NCI-H128 (cell line): ENCODE data around the gene SH3RF2.
"Not testable (repeated sequence)": the region's sequence is repeated elsewhere in the genome, so short reads cannot be mapped to it uniquely, and the experiment has no call there.

ENCODE experiments used
- DNase-seq: peaks from one replicate; lab custom pipeline; 2025; ENCODE audit not compliant: unreplicated experiment; lab: John Stamatoyannopoulos, UW

SH3RF2 gene

DNA sequence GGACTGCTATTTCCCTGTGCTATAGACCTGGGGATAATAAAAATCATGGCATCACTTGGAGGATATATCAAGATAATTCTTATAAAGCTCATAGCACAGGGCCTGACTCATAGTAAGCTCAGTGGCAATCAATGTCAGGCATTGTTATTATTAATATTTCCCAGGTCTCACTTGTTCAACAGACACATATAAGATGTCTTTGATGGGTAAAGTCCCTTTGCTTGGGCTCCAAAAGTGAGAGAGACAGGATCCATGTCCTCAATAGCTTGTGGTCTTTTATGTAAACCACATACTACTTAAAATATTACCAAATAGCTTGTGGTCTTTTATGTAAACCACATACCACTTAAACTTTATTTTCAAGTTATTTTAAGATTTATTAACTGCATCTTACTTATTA, 11.2 kb downstream of the SH3RF2 start:
- no peak for DNase-seq

GRCh38 chr5:145948047-145948446, 11.7 kb downstream of the SH3RF2 start:
- DNase-seq, result no peak

DNA sequence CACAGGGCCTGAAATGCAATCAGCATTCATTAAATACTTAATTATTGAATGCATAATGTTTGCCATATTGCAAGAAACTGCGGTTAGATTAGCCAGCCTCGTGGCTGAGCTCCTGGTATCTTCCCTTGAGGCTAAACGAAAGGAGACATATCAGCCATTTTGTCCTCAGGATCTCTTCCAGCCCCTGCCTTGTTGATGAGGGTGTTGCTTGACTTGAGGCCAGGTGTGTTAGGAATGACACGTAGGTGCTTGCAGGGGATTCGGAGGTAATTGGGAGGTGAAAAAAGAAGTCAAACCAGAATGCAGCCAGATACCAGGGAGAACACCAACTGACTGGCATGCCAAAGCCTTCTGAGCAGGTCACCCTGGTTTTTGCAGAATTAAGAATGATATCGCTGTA, 12.5 kb downstream of the SH3RF2 start:
- no peak for DNase-seq

DNA sequence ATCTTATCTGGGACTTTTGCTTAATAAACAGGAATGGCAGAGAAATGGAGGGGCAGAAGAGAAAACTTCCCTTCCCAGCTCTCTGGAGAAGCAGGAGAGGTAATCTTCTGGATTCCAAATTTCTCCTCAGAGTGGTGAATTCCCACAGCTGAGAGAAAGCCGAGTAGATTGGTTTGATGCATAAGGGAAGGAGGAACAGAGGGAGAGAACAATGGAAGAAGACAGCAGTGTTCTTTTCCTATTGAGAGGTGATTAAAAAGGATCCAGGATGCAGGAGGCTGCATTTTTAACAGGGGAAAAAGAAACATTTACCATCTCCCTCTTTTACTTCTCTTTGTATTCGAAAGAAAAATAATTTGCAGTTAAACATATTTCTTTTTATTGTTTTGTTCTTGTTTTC, 13.1 kb downstream of the SH3RF2 start:
- DNase-seq, result no peak

DNA sequence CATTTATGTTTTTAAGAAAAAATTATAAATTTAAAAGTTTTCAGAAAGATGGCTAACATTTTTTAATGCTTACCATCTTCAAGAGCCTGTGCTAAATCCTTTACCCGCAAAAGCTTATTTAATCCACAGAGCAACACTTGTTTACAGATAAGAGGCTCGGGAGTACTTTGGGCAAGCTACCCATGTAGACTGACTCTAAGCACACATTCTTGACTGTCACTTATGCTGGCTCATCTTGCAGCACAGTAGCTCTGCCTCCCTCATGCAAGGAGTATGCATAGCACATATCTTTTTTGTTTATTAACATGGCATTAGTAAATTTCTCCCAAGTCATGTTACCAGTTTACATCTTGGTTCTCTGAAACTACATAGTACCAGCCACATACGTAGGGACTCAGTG, 14.7 kb downstream of the SH3RF2 start:
- DNase-seq, result no peak

DNA sequence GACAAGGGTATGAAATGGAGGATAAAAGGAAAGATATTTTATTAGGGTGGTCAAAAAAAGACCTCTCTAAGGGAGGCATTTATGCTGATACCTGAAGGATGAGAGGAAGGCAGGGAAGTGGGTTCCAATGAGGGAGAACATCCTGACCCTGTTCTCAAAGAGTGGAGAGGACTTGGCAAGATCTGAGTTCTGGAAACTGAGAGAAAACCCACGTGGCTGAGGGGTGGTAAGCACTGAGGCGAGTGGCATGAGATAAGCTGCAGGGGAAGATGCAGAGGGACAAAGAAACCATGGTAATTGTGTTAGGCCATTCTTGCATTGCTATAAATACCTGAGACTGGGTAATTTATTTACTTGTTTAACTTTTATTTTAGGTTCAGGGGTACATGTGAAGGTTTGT, 16.8 kb downstream of the SH3RF2 start:
- no peak for DNase-seq

DNA sequence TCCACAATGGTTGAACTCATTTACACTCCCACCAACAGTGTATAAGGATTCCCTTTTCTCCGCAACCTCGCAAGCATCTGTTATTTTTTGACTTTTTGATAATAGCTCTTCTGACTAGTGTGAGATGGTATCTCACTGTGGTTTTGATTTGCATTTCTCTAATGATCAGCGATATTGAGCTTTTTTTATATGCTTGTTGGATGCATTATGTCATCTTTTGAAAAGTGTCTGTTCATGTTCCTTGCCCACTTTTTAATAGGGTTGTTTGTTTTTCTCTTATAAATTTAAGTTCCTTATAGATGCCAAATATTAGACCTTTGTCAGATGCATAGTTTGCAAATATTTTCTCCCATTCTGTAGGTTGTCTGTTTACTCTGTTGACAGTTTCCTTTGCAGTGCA, 17.8 kb downstream of the SH3RF2 start:
- DNase-seq, result not testable (repeated sequence)

DNA sequence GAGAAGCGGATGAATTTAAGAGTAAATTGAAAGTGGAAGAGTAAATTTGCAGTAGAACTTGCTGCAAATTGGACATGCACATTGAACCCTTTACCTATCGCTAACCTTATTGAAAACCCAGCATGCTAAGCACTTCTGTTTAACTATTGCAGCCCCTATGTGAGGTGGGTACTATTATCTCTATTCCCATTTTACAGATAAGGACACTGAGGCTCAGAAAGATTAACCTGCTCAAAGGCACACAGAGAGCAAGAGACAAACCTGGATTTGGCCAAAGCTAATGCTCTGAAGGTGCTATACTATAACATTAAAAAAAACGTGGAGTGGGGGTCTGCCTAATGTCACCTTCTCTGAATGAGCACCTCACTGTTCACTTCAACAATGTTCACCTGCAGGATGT, 21.0 kb downstream of the SH3RF2 start:
- DNase-seq, result no peak

DNA sequence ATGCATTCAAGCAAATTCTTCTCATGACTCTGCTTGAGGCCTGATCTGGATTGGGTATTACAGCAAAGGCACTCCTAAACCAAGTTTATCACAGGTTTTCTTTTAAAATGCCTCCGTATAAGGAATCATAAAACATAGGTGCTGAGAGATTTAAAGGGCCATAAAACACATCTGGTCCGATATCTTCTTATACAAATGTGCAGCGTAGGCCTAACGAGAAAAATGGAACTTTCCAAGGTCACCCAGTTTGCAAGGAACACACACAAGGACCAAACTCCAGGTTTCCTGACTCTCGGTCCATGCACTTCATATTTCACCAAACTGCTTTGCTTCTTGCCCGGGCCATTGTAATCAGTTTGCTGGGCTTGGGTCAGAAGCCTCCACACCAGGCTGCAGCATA, 22.1 kb downstream of the SH3RF2 start:
- no peak for DNase-seq

GRCh38 chr5:145960166-145960565, 23.8 kb downstream of the SH3RF2 start:
- no peak for DNase-seq

DNA sequence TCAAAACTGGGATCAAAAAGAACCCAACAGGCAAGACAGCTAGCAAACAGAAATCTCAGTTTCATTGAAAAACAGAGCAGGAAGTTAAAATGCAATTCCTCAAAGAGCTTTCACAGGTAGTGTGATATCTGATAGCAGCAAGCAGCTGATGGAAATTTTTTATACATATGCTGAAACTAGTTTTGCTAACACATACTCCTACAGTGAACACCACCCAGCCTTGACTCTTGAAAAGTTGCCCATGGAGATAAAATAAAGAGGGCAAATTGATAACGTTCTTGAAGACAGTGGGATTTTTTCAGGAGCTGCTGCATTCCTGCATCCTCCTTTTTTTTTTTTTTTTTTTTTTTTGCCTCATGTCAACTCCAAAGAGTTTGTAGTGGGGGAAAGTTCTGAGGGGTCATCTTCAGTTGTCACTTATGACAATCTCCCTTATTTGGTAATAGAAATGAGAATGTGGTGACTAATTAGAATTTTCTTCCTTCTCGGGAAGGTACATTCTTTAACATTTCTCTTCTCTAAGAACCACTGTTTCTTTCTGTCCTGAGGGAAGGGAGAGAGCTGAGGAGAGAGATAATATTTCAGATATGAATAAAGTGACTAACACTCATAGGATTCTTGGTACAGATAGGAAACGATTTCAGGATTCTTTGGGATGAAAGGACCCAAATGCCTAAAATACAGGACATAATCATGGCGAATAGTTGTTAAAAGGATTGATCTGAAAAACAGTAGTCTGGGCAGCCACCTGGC, 24.6 kb downstream of the SH3RF2 start:
- DNase-seq, result no peak

DNA sequence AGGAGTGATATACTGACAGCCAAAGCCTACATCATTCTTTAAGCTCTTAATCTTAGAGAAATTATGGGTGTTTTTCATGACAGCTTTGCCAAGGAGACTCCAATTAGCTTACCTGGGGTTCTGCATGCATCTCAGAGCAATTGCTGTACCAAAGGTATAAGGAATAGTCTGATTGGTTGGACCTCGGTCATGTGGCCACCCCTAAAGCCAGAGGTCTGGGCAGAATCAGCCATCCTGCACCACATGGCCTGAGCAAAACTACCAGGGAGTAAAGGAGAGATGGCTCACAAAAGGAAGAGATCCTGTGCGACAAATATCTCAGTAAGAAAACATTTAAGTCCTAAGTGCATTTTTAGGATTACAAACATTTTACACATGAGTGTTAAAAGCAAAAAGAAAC, 25.6 kb downstream of the SH3RF2 start:
- no peak for DNase-seq

- DNase-seq, result not testable (repeated sequence)
Measured at GRCh38 chr5:145964008-145964407, 27.6 kb downstream of the SH3RF2 start.

DNA sequence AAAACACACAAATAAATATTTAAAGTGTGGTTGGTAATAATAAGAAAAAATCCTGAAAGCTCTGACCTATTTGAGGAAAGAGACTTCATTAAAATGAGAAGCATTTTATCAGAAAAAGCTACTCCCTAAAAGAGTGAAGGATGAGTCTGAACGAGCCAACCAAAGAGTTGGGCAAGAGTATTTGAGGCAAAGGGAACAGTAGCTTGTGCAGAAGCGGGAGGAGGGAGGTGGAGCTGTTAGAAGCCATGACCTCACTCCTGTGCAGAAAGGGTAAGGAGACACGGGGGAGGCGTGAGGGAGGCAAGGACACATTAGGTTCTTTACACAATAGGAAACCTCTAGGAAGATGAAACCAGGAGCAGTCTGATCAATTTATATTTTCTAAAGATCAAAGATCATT, 29.4 kb downstream of the SH3RF2 start:
- DNase-seq, result no peak

DNA sequence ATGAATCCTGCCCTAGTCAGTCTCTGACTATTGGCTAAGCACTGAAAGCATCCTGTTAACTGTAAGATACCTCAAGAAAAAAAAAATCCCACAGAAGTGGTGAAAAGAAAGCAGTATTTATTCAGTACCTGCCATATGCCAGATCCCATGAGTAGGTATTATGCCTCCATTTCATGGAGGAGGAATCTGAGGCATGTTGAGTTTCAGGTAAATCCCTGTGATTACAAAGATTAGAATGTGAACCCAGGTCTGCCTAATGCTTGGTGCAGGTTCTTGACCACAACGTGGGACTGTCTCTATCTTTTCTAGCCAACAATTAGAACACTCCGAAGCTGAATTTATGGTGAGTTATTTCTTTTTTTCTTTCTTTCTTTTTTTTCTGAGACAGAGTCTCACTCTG, 30.9 kb downstream of the SH3RF2 start:
- no peak for DNase-seq

DNA sequence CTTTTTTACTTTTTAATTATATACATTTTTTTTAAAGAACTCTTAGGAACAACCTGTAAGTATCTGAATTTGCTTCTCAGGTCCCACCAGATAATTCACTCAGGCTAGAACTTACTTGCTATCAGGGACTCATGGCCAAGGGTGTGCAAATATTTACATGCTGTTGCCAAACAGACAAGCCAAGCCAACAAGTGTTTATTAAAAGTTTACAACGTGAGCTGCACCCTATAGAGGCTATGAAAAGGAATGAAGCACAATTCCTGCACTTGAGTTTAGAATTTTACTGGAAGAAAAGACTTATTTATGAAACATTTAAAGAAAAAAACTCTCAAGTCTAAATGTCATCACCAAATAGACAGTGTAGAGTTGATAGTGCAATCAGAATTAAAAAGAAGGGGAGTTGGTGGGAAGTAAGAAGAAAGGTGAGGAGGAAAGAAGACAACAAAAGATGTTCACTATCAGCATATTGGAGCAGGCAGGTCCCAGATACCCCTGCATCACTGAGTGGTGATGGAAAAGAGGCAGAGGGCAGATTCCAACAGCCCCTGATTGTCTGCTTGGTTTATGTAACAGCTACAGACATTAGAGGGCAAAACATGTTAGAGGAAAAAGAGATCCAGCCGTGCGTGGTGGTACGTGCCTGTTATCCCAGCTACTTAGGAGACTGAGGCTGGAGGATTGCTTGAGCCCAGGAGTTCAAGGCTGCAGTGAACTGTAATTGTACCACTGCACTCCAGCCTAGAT, 32.8 kb downstream of the SH3RF2 start:
- no peak for DNase-seq

- DNase-seq, result no peak
Measured at GRCh38 chr5:145969714-145970092, 33.3 kb downstream of the SH3RF2 start.

DNA sequence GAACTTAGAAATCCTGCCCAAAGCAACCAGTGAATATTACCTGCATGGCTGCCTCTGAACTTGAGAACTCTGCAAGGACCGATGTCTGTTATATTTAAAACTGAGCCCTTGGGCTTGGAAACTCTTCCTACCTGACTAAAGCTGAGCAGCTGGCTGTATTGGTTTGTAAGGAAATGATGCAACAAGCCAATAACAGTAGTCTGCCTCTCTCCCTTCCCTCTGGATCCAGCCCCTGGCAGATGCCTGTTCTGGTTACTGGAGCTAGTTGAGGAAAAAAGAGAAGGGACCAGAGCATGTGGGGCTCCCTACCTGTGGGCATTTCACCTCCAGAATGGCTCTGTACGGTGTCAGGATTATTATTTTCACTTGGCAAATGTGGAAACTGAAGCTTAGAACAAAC, 34.7 kb downstream of the SH3RF2 start:
- no peak for DNase-seq

DNA sequence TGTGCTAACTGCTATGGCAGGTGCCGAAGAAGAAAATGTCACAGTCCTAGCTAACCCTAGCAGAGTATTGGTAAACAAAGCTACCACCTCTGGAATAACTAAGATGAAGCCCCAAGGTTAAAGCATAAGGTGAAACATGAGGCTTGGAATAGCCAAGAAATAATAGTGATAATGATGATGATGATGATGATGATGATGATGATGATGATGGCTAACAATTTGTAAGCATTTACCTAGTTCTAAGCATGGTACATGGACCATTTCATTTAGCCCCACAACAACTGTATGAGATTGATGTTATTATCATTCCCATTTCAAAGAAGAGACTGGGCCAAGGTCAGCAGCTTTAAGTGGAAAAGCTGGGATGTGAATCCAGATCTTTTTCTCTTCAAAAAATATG, 35.3 kb downstream of the SH3RF2 start:
- DNase-seq, result no peak

DNA sequence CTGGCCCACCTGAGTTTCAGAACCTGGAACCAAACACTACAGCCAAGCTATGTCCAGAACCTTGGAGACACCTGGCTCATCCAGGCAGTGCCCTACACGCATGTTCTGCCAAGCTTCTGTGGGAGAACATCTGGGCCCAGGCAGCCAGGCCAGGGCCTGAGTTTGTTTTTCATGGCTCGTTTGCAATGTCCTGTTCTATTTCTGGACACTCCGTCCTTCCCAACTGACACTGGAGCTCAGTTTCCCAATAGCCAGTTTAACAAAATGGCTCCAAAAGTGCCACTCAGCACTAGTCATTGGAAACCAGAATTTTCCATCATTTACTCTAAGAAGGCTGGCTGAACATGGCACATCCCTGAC, 38.6 kb downstream of the SH3RF2 start:
- DNase-seq, result no peak

DNA sequence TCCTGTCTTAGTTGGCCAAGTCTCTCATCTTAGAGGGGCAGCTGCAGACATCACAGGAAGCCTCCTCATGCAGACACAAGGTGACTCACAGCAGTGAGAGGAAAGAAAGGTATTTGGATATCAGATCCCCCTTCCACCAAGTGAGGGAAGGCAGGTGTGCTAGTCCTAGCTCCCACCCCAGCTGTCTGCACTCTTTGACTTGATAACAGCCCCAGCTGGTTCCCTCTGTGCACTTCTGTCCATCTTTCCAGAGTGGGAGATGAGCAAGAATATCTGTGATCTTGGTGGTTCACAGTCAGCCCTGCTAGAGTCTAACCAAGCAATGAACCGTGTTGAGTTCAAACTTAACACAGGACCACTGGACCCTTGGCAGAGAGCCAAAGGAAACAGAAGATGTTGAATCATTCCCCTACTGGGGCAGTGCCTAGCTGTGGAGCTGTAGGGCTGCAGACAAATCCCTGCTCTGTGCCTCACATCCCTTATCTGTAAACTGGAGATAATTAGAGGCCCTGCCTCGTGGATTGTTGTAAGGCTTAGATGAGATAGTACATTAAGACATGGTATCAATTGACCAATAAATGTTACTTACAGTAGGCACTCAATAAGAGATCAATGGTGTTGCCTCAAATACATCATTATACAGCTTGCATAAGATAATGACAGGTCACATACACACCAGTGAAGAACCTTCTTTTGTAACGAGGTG, 39.1 kb downstream of the SH3RF2 start:
- no peak for DNase-seq

DNA sequence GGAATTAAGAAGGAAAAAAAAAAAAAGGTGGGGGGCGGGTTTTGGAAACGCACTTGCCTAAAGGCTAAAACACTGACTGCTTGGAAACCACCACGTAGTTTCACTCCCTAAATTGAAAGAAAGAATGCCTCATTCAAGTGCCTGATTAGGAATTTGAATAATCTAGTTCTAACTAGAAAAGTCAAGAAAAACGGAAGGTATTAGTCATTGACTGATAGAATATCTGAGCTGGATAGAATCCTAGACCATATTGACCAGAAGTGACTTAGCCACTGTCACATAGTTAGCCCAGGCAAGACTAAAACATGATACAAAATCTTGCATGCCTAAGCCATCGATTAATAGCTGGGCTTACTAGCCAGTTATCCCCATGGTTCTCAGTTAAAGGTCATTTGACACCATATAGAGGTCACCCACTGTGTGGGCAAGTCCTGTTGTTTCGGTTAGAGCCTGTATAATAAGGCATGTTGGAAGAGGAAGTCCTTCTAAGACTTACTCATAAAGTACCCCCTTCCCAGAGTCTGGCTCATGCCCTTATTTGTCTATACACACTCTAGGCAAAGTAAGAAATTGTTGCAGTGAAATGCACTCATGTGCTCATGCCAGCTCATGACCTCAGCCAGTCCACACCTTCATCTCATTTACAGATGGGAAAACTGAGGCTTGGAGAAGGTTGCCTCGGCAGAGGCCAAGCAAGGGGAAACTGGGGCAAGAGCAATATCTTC, 40.2 kb downstream of the SH3RF2 start:
- DNase-seq, result no peak
